ENCODE measurements around the gene RNF208.
A peak's percentile ranks its signal among the peaks of the same experiment; 100 is the strongest.

Gene RNF208

GRCh38 chr9:137206602-137207001 is 15.4 kb downstream of the RNF208 start:
- peak; percentile 64 to 80 for DNase-seq
- TF ChIP-seq POLR2A (IDR thresholded peaks at IDR 0.05; ENCODE audit: low read length) (no peak), GATA1 (IDR thresholded peaks at IDR 0.05; ENCODE audit: low read depth, low read length) (no peak)

- DNase-seq, result peak; percentile 94 to 96
- TF ChIP-seq POLR2A (IDR thresholded peaks at IDR 0.05; ENCODE audit: low read length), result peak; percentile 87
- no peak for TF ChIP-seq GATA1 (IDR thresholded peaks at IDR 0.05; ENCODE audit: low read depth, low read length)
Measured at GRCh38 chr9:137205126-137206069, 16.6 kb downstream of the RNF208 start, which contains the start of the genes NDOR1 and TMEM203. Gene NDOR1, plus strand, starts transcription at chr9:137205700. Its CDS starts 78 bp downstream, at chr9:137205778. Gene TMEM203, minus strand, starts transcription at chr9:137205648. Its CDS starts 234 bp downstream, at chr9:137205414.

- DNase-seq, result no peak
- no peak for TF ChIP-seq GATA1 (IDR thresholded peaks at IDR 0.05; ENCODE audit: low read depth, low read length)
- no peak for TF ChIP-seq POLR2A (IDR thresholded peaks at IDR 0.05; ENCODE audit: low read length)
Measured at GRCh38 chr9:137204731-137205125, 17.3 kb downstream of the RNF208 start.

- TF ChIP-seq POLR2A (IDR thresholded peaks at IDR 0.05; ENCODE audit: low read length) (no peak), GATA1 (IDR thresholded peaks at IDR 0.05; ENCODE audit: low read depth, low read length) (no peak)
- DNase-seq, result peak in 1 of 2 experiments; percentile 45
Measured at GRCh38 chr9:137202966-137203365, 19.1 kb downstream of the RNF208 start.

DNA sequence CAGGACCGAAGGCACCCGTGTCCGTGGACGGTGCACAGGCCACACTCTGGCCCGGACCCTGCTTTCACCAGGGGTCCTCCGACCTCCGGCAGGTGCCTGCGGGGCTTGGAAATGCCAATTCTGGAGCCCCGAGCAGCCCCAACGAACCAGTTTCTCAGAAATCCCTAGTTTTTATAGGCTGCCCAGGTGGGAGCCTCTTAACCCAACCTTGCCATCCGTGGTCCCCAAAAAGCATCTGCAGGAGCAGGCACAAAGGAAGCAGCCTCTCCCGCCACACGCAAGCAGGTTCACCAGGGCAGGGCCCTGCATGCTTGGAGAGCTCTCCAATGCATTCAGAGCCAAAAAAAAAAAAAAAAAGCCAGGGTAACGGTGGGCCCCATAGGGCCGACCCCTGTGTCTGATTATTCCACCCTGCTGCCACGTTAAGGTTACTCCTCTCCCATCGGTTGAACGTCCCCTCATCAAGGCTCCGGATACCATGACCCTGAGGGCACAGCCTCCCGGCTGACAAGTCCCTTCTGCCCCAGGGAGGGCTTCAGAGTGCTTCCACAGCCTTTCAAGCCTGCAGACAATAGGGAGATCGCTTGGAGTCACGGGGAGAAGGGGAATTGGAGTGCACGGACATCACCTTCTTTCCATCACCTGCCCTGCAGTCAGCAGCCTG is 20.7 kb downstream of the RNF208 start:
- DNase-seq, result no peak
- no peak for TF ChIP-seq GATA1 (IDR thresholded peaks at IDR 0.05; ENCODE audit: low read depth, low read length)
- no peak for TF ChIP-seq POLR2A (IDR thresholded peaks at IDR 0.05; ENCODE audit: low read length)

GRCh38 chr9:137200311-137201204 is 21.5 kb downstream of the RNF208 start, which contains the start of gene TPRN:
Gene TPRN, minus strand, starts transcription at chr9:137200741. Its CDS starts 30 bp downstream, at chr9:137200711.
- peak; percentile 99 for DNase-seq
- peak; percentile 90 for TF ChIP-seq POLR2A (IDR thresholded peaks at IDR 0.05; ENCODE audit: low read length)
- no peak for TF ChIP-seq GATA1 (IDR thresholded peaks at IDR 0.05; ENCODE audit: low read depth, low read length)

DNA sequence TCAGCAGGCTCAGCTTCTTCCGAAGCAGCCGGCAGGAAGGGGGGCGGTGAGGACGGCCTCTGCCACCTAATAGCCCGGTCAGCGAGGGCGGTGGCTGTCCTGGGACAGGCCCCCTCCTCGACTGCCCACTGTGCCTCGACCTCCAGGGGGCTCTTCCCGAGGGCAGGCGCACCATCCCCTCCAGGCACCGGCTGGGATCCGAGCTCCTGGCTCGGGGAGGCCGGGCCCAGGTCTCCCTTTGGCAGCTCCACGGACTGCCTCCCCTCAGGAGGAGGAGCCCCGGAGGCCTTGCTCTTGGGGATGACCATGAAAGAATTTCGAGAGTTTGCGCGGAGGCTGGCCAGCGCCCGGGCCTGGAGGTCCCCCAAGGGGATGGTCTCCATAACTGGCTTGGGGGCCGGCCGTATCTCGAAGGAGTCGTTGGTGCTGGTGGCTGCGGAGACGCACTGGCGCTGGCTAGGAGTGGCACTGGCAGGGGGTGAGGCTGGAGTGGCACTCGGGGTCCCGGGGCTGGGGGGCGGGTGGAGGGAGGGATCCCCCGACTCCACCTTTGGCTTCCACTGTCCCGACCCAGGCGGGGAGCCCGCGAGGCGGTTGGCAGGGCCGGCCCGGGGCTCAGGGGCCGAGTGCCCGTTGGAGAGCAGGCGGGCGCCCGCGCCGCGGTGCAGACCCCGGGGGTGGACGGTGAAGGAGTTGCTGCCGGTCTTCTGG is 22.5 kb downstream of the RNF208 start:
- no peak for TF ChIP-seq POLR2A (IDR thresholded peaks at IDR 0.05; ENCODE audit: low read length)
- TF ChIP-seq GATA1 (IDR thresholded peaks at IDR 0.05; ENCODE audit: low read depth, low read length), result no peak
- no peak for DNase-seq

- DNase-seq, result no peak
- TF ChIP-seq GATA1 (IDR thresholded peaks at IDR 0.05; ENCODE audit: low read depth, low read length), result no peak
- no peak for TF ChIP-seq POLR2A (IDR thresholded peaks at IDR 0.05; ENCODE audit: low read length)
Measured at GRCh38 chr9:137198902-137199283, 23.1 kb downstream of the RNF208 start.

- no peak for DNase-seq
Measured at GRCh38 chr9:137198051-137198901, 23.8 kb downstream of the RNF208 start.

DNA sequence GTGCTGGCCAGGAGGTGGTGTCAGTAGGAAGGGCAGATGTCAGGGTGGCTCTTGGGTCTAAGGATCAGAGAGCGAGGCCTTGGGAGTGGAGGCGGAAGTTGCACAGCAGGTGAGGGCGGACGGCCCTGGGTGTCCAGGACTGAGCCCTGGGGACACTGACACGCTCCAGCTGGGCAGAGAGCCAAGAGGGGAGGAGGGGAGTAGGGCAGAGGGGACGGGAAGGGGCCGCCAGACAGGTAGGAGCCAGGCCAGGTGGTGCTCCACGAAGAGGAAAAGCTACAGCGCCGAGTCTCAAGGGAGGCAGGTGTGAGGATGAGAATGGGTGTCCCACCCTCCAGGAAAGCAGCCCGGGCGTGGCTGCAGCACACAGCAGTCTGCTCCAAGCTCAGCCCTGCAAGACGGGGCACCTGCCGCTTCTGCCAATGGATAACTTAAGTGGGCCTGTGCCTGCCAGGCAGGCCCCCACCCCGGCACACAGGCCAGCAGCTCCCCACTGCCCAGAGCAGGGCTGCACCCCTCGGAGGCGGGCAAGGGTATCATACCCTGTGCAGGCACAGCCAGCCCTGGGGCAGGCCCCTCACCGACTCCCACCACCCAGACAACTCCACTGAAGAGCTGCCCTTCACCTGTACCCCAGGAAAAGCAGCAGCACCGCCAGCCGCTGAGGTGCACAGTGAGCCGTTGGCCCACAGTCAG is 26.4 kb downstream of the RNF208 start:
- no peak for DNase-seq
- TF ChIP-seq POLR2A (IDR thresholded peaks at IDR 0.05; ENCODE audit: low read length) (no peak), GATA1 (IDR thresholded peaks at IDR 0.05; ENCODE audit: low read depth, low read length) (no peak)

More at GRCh38 chr9:137198051-137198901, 23.8 kb downstream of the RNF208 start:
- TF ChIP-seq POLR2A (IDR thresholded peaks at IDR 0.05; ENCODE audit: low read length) (no peak), GATA1 (IDR thresholded peaks at IDR 0.05; ENCODE audit: low read depth, low read length) (no peak)

GRCh38 chr9:137194909-137195308 is 27.1 kb downstream of the RNF208 start:
- no peak for DNase-seq
- no peak for TF ChIP-seq POLR2A (IDR thresholded peaks at IDR 0.05; ENCODE audit: low read length)
- no peak for TF ChIP-seq GATA1 (IDR thresholded peaks at IDR 0.05; ENCODE audit: low read depth, low read length)
